Ishikawa (cell line): ENCODE measurements around the gene HSP90B1.

Experiments used
- EGR1 ChIP-seq: IDR thresholded peaks from 2 replicates; pipeline ENCODE4 v1.6.1; 2012
- EP300 ChIP-seq: IDR thresholded peaks from 2 replicates; pipeline ENCODE4 v1.6.1; 2012; ENCODE audit warnings: borderline replicate concordance

- TF ChIP-seq EGR1 (no peak), EP300 (no peak)
Observed at GRCh38 chr12:103975368-103975767, 45.2 kb downstream of the HSP90B1 start.
